Heart left ventricle (tissue), 13 donors: ENCODE data around the gene TRIM9.

Experiments used
- POLR2A ChIP-seq, 2 donors: fragments of 450-650 bp; IDR thresholded peaks; one replicate each; pipeline ENCODE4 v1.6.1; 2017; ENCODE audit warnings: antibody characterized with exemption in 2 of 2, mild to moderate bottlenecking in 2 of 2, moderate library complexity in 2 of 2
- TF ChIP-seq, protein P1 (sequence below), 12 donors: fragments of 200-600 bp; sonication (generic) in 4 of 12; IDR thresholded peaks; one replicate each; pipeline versions ENCODE4 v1.5.0 to v1.8.0; 2018 to 2022; ENCODE audit warnings: antibody characterized with exemption in 12 of 12, mild to moderate bottlenecking in 5 of 12
- donor health status: ischemic (EF 13 %, LVEDD 7.1; RV severe dilation, severe dysfunction).
- donor health status: DM: no; HTN: yes; CAD: no.
- donor health status: DM: no; HTN: no; CAD: no.
- donor health status: ischemic (EF 25% LVEDD 6.9; RV normal size, moderate dysfunction).
- donor health status: ischemic (EF 25% LVEDD 5.7; RV mildly dilated, moderate dysfunction).
- donor health status: ischemic (EF 35%, LVEDD 5.7; RV mildly dilated, moderate dysfunction).
- donor health status: nonischemic (EF 11% LVEDD 7.7; RV severe dilation, severe dysfunction).
- donor health status: DM: yes; HTN: yes; CAD: no.
- donor health status: PGD.
- donor health status: ischemic (EF 29% LVEDD 5.4; RV normal size, mild dysfunction).
- donor health status: nonischemic (EF 23%, LVEDD 6.1; RV moderate dilation, normal function).

DNA sequence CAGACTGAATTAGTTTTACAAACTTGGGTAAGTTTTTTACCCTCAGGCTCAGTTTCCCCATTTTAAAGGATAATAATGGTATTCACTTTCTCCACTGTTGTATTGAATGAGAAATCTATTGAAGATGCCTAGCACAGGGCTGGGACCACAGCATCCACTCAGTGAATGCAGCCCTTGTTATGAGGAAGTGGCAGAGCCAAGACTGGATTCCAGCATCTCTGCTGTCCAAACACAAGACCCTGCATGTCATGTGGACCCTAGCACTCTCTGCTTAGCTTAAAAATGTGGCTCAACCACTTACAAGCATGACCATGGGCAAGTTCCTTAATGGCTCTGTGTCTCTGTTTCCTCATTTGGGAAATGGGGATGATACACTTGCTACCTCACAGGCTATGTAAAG, 24.1 kb upstream of the TRIM9 start:
- TF ChIP-seq, protein P1, sequence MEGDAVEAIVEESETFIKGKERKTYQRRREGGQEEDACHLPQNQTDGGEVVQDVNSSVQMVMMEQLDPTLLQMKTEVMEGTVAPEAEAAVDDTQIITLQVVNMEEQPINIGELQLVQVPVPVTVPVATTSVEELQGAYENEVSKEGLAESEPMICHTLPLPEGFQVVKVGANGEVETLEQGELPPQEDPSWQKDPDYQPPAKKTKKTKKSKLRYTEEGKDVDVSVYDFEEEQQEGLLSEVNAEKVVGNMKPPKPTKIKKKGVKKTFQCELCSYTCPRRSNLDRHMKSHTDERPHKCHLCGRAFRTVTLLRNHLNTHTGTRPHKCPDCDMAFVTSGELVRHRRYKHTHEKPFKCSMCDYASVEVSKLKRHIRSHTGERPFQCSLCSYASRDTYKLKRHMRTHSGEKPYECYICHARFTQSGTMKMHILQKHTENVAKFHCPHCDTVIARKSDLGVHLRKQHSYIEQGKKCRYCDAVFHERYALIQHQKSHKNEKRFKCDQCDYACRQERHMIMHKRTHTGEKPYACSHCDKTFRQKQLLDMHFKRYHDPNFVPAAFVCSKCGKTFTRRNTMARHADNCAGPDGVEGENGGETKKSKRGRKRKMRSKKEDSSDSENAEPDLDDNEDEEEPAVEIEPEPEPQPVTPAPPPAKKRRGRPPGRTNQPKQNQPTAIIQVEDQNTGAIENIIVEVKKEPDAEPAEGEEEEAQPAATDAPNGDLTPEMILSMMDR (IDR thresholded peaks at IDR 0.05): no peak
- TF ChIP-seq POLR2A (IDR thresholded peaks at IDR 0.05): no peak
